ENCODE data around the gene BRD3OS. TPM values are rescaled to one million over a fixed set of nuclear protein-coding genes. Genes with fewer than 3 reads are reported as not detected.

Gene BRD3OS
- total RNA-seq, 4 donors from 2014 or later: 15.3 to 39.0 (median 21.7) TPM

GRCh38 chr9:134066526-134066912 is 41.2 kb downstream of the BRD3OS start:
- H3K27ac ChIP-seq: peak overlapping the region; percentile 54 to 100 (median 92)
- no peaks in the 10 kb centered on the region for H3K36me3 ChIP-seq
- H3K27me3 ChIP-seq: peaks cover 3% of the 10 kb centered on the region
- TF ChIP-seq, protein P1, sequence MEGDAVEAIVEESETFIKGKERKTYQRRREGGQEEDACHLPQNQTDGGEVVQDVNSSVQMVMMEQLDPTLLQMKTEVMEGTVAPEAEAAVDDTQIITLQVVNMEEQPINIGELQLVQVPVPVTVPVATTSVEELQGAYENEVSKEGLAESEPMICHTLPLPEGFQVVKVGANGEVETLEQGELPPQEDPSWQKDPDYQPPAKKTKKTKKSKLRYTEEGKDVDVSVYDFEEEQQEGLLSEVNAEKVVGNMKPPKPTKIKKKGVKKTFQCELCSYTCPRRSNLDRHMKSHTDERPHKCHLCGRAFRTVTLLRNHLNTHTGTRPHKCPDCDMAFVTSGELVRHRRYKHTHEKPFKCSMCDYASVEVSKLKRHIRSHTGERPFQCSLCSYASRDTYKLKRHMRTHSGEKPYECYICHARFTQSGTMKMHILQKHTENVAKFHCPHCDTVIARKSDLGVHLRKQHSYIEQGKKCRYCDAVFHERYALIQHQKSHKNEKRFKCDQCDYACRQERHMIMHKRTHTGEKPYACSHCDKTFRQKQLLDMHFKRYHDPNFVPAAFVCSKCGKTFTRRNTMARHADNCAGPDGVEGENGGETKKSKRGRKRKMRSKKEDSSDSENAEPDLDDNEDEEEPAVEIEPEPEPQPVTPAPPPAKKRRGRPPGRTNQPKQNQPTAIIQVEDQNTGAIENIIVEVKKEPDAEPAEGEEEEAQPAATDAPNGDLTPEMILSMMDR (IDR thresholded peaks at IDR 0.05): no peak
- no peak for TF ChIP-seq POLR2A (IDR thresholded peaks at IDR 0.05)
- no peak for TF ChIP-seq POLR2AphosphoS5 (IDR thresholded peaks at IDR 0.05)
- no peak for TF ChIP-seq EP300 (IDR thresholded peaks at IDR 0.05)
- WGBS, 2 donors (ENCODE audit: low coverage in 1 of 2): 0% methylated on average over 3 to 6 of the region's 9 CpGs
- H3K4me3 ChIP-seq: peak overlapping the region; percentile 58 to 97
- H3K4me1 ChIP-seq: peaks cover 0 to 62% (median 36%) of the 10 kb centered on the region in 3 donors
- ATAC-seq: no peak
- H3K9me3 ChIP-seq: no peaks in the 10 kb centered on the region

GRCh38 chr9:134066913-134067851 is 41.9 kb downstream of the BRD3OS start:
- WGBS, 2 donors (ENCODE audit: low coverage in 1 of 2): 0% methylated on average over 3 to 16 of the region's 126 CpGs
- peak; percentile 26 for ATAC-seq

GRCh38 chr9:134067904-134068743 is 42.8 kb downstream of the BRD3OS start, which contains the start of gene BRD3:
Gene BRD3 (minus strand): TSS chr9:134068026. CDS start chr9:134053477, 14,549 bp downstream.
- ATAC-seq: peak; percentile 97
- Histone ChIP-seq H3K36me3 (no peaks in the 10 kb centered on the region), H3K9me3 (no peaks in the 10 kb centered on the region), H3K27me3 (peaks cover 12% of the 10 kb centered on the region), H3K4me1 (peaks cover 0 to 46% (median 22%) of the 10 kb centered on the region in 3 donors), H3K27ac (peak within 1 kb of the TSS; percentile 95 to 100 (median 100)), H3K4me3 (peak within 1 kb of the TSS; percentile 95 to 97)
- TF ChIP-seq, protein P1 (IDR thresholded peaks at IDR 0.05): peak in 1 of 4 experiments; percentile 22
- no peak for TF ChIP-seq EP300 (IDR thresholded peaks at IDR 0.05)
- peak; percentile 33 to 62 for TF ChIP-seq POLR2A (IDR thresholded peaks at IDR 0.05)
- TF ChIP-seq POLR2AphosphoS5 (IDR thresholded peaks at IDR 0.05): peak; percentile 67
- 0% methylated on average over 2 of the region's 131 CpGs; no CpG with 5 or more reads in 1 of the 2 donors for WGBS, 2 donors (ENCODE audit: low coverage in 1 of 2)

More at GRCh38 chr9:134066913-134067851, 41.9 kb downstream of the BRD3OS start:
- peak overlapping the region; percentile 58 to 97 for H3K4me3 ChIP-seq
- H3K36me3 ChIP-seq: no peaks in the 10 kb centered on the region
- peaks cover 0 to 55% (median 29%) of the 10 kb centered on the region in 3 donors for H3K4me1 ChIP-seq
- H3K9me3 ChIP-seq: no peaks in the 10 kb centered on the region
- peaks cover 3% of the 10 kb centered on the region for H3K27me3 ChIP-seq
- peak overlapping the region; percentile 54 to 100 (median 92) for H3K27ac ChIP-seq
- TF ChIP-seq EP300 (IDR thresholded peaks at IDR 0.05) (no peak), POLR2A (IDR thresholded peaks at IDR 0.05) (no peak), POLR2AphosphoS5 (IDR thresholded peaks at IDR 0.05) (no peak)
- TF ChIP-seq, protein P1 (IDR thresholded peaks at IDR 0.05): no peak

DNA sequence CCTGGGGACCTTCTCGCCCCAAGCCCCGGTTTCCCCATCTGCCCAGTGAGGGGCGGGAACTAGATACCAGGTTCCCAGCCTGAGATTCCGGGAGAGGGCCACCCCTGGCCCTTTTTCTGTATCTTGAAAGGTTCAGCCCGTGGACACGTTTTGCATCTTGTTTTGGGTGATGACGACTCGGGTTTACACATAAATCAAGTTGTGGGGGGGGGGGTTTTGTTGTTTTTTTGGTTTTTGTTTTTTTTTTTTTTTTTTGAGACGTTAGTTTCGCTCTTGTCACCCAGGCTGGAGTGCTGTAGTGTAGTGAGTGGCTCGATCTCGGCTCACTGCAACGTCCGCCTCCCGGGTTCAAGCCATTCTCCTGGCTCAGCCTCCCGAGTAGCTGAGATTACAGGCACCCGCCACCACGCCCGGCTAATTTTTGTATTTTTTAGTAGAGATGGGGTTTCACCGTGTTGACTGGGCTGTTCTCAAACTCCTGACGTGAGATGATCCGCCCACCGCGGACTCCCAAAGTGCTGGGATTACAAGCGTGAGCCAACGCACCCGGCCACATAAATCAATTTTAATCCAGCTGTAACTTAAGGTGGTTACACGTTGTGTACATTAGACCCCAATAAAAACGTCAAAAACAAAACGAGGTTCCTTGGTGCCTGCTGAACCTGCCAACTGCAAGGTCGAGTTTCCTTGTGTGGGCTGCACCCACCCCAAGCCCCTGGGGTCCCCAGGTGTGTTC is 43.6 kb downstream of the BRD3OS start:
- H3K4me3 ChIP-seq: peak overlapping the region; percentile 95 to 97
- peak overlapping the region; percentile 95 to 100 (median 100) for H3K27ac ChIP-seq
- peak; percentile 5 for ATAC-seq
- TF ChIP-seq POLR2A (IDR thresholded peaks at IDR 0.05): peak in 1 of 2 donors; percentile 4
- TF ChIP-seq, protein P1 (IDR thresholded peaks at IDR 0.05): no peak
- peaks cover 0 to 38% (median 14%) of the 10 kb centered on the region in 3 donors for H3K4me1 ChIP-seq
- H3K27me3 ChIP-seq: peaks cover 12% of the 10 kb centered on the region
- no peaks in the 10 kb centered on the region for H3K9me3 ChIP-seq
- no peaks in the 10 kb centered on the region for H3K36me3 ChIP-seq
- 5 to 19% methylated on average over 9 to 18 of the region's 31 CpGs for WGBS, 2 donors (ENCODE audit: low coverage in 1 of 2)

Data from gastroesophageal sphincter (tissue), 4 donors.